Nephron progenitor cell (in vitro differentiated cells): ENCODE results near the gene RAP1B.
"Not testable (repeated sequence)": the region's sequence is repeated elsewhere in the genome, so short reads cannot be mapped to it uniquely, and the experiment has no call there.

ENCODE experiments used
- DNase-seq: peaks from one replicate; pipeline ENCODE4 v3.0.0; 2021
- H3K27ac Mint-ChIP-seq: 2 replicates; pipeline ENCODE4 v1.8.0; 2021; ENCODE audit warnings: mild to moderate bottlenecking, moderate library complexity, mixed read lengths
- H3K27me3 Mint-ChIP-seq: 2 replicates; pipeline ENCODE4 v1.8.0; 2021; ENCODE audit warnings: mild to moderate bottlenecking, low read depth, mixed read lengths; ENCODE audit not compliant: poor library complexity
- H3K36me3 Mint-ChIP-seq: 2 replicates; pipeline ENCODE4 v1.8.0; 2021; ENCODE audit warnings: low read depth, mixed read lengths
- H3K4me1 Mint-ChIP-seq: 2 replicates; pipeline ENCODE4 v1.8.0; 2021; ENCODE audit warnings: mixed read lengths
- H3K4me3 Mint-ChIP-seq: 2 replicates; pipeline ENCODE4 v1.8.0; 2021; ENCODE audit warnings: mild to moderate bottlenecking, moderate library complexity, mixed read lengths
- H3K9me3 Mint-ChIP-seq: 2 replicates; pipeline ENCODE4 v1.8.0; 2021; ENCODE audit warnings: mild to moderate bottlenecking, moderate library complexity, mixed read lengths
- TF ChIP-seq, protein P1 (sequence below): fragments of 200-600 bp; sonication (generic); IDR thresholded peaks from 2 replicates; pipeline ENCODE4 v1.5.0; 2021; ENCODE audit warnings: antibody characterized with exemption

The RAP1B gene

DNA sequence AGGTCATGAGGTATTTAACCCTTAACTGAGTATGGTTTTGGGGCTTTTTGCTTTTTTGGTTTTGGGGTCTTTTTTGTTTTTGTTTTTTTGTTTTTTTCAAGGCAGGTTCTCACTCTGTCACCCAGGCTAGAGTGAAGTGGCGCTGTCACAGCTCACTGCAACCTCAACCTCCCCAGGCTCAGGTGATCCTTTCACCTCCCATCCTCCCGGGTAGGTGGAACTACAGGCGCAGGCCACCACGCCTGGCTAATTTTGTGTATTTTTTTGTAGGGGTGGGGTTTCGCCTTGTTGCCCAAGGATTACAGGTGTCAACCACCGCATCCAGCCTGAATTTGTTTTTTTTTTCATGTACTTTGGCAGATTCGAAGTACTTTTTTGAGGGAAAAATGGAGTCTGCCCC, 19.9 kb downstream of the RAP1B start:
- TF ChIP-seq, protein P1, sequence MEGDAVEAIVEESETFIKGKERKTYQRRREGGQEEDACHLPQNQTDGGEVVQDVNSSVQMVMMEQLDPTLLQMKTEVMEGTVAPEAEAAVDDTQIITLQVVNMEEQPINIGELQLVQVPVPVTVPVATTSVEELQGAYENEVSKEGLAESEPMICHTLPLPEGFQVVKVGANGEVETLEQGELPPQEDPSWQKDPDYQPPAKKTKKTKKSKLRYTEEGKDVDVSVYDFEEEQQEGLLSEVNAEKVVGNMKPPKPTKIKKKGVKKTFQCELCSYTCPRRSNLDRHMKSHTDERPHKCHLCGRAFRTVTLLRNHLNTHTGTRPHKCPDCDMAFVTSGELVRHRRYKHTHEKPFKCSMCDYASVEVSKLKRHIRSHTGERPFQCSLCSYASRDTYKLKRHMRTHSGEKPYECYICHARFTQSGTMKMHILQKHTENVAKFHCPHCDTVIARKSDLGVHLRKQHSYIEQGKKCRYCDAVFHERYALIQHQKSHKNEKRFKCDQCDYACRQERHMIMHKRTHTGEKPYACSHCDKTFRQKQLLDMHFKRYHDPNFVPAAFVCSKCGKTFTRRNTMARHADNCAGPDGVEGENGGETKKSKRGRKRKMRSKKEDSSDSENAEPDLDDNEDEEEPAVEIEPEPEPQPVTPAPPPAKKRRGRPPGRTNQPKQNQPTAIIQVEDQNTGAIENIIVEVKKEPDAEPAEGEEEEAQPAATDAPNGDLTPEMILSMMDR, result no peak

GRCh38 chr12:68631227-68631626, 20.5 kb downstream of the RAP1B start:
- TF ChIP-seq, protein P1, result no peak
- H3K4me1 Mint-ChIP-seq, result peaks cover 26% of the 10 kb centered on the region
- DNase-seq, result no peak
- peaks cover 23% of the 10 kb centered on the region for H3K9me3 Mint-ChIP-seq
- peaks cover 37% of the 10 kb centered on the region for H3K36me3 Mint-ChIP-seq
- peak overlapping the region; percentile 8 for H3K27ac Mint-ChIP-seq
- no peaks in the 10 kb centered on the region for H3K27me3 Mint-ChIP-seq
- no peak overlapping the region for H3K4me3 Mint-ChIP-seq

More for the DNA sequence above, 19.9 kb downstream of the RAP1B start:
- DNase-seq, result no peak
- H3K36me3 Mint-ChIP-seq, result peaks cover 43% of the 10 kb centered on the region
- H3K27me3 Mint-ChIP-seq, result no peaks in the 10 kb centered on the region
- peaks cover 26% of the 10 kb centered on the region for H3K4me1 Mint-ChIP-seq
- H3K9me3 Mint-ChIP-seq, result peaks cover 27% of the 10 kb centered on the region
- H3K27ac Mint-ChIP-seq, result peak overlapping the region; percentile 25
- no peak overlapping the region for H3K4me3 Mint-ChIP-seq

GRCh38 chr12:68632486-68632885, 21.8 kb downstream of the RAP1B start:
- Mint-ChIP-seq H3K4me3 (no peak overlapping the region), H3K27me3 (no peaks in the 10 kb centered on the region), H3K36me3 (peaks cover 24% of the 10 kb centered on the region), H3K27ac (peak overlapping the region; percentile 25), H3K9me3 (peaks cover 10% of the 10 kb centered on the region), H3K4me1 (peaks cover 26% of the 10 kb centered on the region)
- TF ChIP-seq, protein P1, result no peak
- DNase-seq, result no peak

DNA sequence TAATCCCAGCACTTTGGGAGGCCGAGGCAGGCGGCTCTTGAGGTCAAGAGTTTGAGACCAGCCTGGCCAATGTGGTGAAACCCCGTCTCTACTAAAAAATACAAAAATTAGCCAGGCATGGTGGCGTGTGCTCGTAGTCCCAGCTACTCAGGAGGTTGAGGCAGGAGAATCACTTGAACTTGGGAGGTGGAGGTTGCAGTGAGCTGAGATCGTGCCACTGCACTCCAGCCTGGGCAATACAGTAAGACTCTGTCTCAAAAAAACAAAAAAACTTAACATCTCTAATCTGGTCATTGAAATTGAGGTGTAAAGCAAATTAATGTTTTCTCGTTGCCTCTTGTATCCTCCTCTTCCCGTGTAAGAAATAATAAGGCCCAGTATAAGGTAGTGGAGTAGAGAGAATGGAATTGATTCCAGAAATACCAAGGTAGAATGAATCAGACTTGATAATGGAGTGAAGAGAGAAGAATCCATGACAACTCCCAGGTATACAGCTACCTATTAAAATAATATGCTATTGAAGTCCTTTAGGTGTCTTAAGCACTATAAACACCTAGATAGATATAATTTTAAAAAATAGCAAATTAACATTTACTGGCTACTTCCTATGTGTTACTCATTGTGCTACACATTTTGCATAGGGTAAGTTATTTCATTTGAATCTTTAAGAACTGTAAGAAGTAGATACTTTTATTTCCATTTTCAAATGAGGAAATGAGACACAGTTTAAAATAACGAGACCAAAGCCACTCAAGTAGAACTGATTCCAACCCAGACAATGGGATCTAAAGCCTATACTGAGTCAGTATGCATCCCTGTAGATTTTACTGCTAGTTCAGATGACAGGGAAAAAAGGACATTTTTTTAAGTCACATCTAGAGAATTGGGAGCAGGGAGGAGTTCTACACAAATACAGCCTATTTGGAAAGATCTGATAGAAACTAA, 23.2 kb downstream of the RAP1B start:
- TF ChIP-seq, protein P1, result no peak
- H3K4me1 Mint-ChIP-seq, result peaks cover 26% of the 10 kb centered on the region
- H3K27me3 Mint-ChIP-seq, result no peaks in the 10 kb centered on the region
- peak overlapping the region; percentile 43 for H3K27ac Mint-ChIP-seq
- no peaks in the 10 kb centered on the region for H3K9me3 Mint-ChIP-seq
- H3K4me3 Mint-ChIP-seq, result no peak overlapping the region
- peaks cover 10% of the 10 kb centered on the region for H3K36me3 Mint-ChIP-seq
- no peak for DNase-seq

- H3K4me1 Mint-ChIP-seq, result peaks cover 16% of the 10 kb centered on the region
- H3K27ac Mint-ChIP-seq, result no peak overlapping the region
Observed at GRCh38 chr12:68636268-68636667, 25.6 kb downstream of the RAP1B start.

DNA sequence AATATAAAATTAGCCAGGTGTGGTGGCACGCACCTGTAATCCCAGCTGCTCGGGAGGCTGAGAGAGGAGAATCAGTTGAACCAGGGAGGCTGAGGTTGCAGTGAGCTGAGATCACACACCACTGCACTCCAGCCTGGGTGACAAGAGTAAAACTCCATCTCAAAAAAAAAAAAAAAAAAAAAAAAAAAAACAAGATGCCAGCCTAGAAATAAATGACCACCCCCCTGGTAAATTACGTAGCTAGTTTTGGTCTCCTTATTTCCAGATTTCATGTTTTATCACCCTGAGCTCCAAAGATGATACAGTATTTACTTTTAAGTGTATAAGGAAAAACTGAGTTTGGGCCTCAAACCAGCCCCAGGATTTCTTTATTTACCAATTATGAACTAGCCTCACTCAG, 26.7 kb downstream of the RAP1B start:
- H3K27ac Mint-ChIP-seq, H3K9me3 Mint-ChIP-seq, DNase-seq, H3K27me3 Mint-ChIP-seq, H3K4me3 Mint-ChIP-seq: not testable (repeated sequence)
- Mint-ChIP-seq H3K4me1 (peaks cover 11% of the 10 kb centered on the region), H3K36me3 (peaks cover 22% of the 10 kb centered on the region)

More at GRCh38 chr12:68636268-68636667, 25.6 kb downstream of the RAP1B start:
- Mint-ChIP-seq H3K36me3 (peaks cover 10% of the 10 kb centered on the region), H3K4me3 (no peak overlapping the region), H3K27me3 (no peaks in the 10 kb centered on the region), H3K9me3 (no peaks in the 10 kb centered on the region)
- DNase-seq, result no peak
- TF ChIP-seq, protein P1, result no peak
